GM19025 (cell line): ENCODE data around the gene JAM3.
A peak's percentile ranks its signal among the peaks of the same experiment; 100 is the strongest.

Experiments
- ATAC-seq: cut with Tn5 transposase; IDR thresholded peaks from one replicate; pipeline ENCODE4 v1.9.1; 2021; ENCODE audit warnings: mild to moderate bottlenecking, low read depth, moderate library complexity; ENCODE audit not compliant: unreplicated experiment

JAM3 gene

DNA sequence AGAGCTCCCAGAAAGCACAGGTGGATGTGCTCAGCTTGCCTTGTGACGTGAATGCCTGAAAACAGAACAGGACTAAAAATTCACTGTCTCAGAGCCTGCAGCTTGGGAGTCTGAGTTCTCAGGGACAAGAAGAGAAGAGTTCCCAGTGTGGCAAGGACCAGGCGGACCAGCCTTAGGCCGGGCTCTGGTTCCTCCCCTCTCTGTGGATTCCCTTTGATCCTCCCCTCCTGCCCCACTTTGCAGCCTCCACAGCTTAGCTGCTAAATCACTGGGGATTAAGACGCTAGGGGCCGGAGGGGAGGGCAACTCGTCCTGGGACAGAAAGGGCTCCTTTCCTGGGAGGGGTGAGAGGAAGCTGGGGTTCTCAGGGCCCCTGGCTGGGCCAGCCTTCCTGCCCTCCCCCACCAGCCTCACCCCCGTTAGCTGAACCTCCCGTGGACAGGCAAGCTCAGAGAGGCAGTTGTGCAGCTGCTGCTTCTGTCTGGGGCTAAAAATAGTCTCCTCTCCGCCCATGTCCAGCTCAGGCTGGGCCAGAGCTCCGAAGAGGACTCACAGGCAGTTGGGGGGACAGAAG lies 29.9 kb upstream of the JAM3 start:
- ATAC-seq = no peak

DNA sequence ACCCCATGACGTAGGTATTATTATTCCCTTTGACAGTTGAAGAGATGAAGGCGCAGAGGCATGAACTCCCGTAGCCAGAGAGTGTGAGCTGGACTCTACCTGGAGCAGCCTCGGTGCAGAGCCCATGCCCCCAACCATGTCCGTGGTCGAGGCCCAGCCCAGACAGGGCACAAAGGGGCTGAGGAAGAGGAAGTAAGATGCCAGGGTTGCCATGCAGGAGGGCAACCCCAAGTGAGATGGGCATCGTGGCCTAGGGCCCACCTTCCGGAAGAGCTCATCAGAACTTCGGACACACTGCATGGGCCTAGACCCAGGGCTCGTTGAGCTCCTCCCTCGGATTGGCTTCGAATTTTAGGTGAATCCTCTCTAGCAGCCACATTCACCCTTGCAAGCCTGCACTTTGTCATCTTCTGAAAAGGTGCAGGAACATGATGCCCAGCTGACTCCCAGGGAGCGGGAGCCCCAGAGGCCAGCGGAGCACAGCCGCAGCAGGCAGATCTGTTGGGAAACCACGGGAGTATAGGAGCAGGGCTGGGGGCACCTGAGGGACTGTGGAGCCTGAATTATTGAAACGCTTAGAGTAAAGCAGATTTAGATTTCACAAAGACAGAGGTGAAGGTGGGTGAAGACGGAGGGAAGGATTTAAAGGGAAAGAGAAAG lies 29.0 kb upstream of the JAM3 start:
- no peak for ATAC-seq

DNA sequence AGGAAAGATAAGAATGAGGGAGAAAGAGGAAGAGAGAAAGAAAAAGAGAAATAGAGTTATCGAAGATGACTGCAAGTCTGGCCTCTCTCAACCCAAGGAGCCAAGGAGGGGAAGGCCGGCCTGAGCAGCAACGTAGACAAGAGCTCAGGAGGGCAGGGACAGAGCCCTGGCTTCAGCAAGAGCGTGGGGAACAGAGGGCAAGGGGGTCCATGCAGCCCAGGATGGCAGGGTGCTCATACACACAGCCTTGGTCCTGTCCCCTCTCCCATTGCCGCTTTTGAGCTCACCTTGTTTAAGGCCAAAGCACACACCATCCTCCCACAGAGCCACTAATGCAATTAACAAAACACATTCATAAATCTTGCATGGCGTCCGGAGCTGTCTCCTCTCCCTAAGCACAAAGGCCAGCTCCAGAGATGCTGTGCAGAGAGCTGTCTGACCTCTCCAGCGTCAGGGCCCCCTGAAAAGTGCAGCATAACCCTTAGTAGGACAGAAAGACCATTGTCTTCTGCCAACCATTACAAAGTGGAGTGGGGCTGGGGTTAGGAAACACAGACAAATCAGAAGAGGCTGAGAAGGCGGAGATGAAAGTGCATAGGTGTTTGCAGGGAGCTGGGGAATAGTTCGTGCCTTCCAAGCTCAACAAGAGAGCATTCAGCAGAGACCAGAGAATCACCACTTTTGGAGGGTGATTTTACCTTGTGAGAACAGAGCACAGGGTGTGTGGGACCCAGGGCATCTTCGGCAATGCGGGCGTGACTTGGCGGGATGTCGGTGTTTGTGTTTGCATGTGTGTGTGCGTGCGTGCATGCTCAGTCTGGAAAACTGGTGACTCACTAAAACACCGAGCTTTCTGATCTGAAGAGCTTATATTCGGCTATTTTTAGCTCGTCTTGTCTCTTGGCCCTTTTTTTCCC lies 28.2 kb upstream of the JAM3 start:
- ATAC-seq = no peak

DNA sequence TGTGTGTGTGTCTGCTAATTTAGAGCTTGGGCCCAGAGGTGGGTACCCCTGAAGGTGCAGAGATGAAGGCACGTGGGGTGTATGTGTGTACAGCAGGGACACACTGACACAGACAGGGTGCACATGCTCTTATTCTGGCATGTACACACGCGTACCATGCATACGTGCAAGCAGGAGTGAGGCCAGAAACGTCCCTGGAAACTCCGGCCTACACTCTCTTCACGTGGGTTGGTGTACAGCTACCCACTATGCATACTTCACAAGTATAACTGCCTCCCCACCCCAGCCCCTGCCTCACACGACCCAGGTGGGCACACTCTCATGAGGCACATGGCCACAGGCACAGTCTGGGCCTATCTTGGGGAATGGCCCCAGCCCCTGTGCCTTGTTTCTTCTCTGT lies 27.5 kb upstream of the JAM3 start:
- ATAC-seq = no peak

DNA sequence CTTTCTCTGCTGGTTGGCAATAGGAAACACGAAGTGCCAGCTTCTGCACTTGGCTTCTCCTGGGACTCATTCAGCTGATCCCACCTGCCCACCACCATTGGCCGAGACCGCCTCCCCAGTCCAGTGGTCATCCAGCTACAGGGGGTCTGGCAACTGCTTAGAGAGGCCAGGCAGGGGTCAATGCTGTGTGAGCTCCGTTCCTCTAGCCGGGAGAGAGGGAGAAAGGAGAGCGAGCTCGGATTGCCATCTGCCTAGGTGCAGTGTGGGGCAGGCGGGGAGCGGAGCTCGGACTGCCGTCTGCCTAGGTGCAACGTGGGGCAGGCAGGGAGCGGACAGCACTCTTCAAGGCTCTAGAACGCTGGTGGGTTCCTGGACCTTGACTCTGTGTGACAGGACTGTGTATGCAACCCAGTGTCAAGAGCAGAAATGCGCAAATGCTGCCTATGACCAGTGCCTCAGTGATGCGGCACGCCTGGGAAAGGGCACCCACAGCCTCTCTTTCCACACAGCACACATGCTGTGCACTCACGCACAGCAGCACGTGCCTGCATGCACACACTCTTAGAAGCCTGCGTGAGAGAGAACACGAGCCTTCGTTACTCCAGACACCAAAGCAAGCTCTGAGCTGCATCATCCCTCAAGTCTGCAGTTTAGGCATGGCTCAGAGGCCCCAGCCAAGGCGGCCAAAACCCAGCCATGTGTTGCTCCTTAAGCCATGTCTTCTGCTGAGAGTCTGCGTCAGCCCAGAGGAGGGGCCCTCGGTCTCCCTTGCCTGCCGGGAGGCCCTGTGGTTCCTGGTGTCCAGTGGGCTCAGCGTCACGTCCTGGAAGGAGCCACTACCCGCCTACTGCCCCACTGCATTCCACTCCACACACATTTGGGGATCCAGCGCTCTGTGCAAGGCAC lies 26.8 kb upstream of the JAM3 start:
- no peak for ATAC-seq

DNA sequence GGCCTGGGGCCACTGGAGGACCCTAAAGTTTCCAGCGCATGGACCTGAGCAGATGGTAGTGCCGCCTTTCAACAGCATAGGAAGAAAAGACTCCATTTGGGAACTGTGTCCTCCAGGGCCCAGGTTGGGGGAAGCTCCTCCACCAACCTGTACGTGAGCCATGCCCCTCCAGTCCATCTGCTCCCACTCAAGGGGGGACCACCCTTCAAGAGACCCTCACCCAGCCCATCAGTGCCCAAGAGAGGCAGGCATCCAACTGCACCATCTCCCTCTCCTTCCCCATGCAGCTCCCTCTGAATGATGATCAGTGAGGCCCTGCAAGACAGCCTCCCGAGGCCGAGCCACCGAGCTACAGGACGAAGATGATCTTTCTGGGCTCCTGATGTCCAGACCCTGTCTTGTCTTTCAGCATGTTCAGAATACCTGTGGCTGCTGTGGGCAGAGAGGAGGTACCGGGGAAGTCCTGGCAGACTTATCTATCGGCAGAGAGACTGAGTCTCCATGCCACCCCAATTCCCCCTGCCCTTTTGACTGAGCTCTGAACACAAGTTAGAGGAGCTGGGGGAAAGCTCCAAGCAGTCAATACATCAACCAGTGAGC lies 25.0 kb upstream of the JAM3 start:
- no peak for ATAC-seq

DNA sequence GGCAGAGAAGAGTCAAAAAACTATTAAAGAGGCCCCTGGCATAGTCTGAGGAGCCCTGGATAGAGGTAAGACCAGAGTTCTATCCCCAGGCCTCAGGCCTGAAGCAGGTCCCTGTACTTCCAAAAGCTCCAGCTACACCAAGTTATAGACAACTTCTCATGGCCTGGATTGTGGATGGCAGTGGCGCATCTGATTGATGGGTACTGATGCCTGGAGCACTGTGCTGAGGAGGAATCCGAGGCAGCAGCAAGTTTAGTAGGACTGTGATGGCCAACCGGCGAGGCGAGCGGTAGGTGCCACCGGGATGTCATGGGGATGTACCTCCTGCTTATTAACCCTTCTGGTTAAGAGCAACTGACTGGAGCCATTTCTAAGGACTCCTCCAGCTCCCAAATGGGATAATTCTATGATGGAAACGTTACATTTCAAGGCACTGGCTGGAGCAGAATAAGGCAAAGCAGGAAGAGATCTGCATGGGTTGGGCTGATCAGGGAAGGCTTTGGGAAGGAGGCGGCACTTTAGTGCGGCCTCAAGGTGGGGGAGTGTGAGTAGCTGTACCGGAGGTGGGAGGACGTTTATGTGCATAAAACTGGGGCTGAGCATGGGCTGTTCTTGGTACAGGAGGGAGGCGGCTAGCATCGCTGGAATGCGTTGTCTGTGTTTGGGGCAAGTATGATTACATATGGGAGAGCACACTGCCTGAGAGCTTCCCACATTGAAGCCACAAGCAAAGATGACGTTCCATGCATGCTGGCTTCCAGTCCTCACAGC lies 24.2 kb upstream of the JAM3 start:
- ATAC-seq = no peak

DNA sequence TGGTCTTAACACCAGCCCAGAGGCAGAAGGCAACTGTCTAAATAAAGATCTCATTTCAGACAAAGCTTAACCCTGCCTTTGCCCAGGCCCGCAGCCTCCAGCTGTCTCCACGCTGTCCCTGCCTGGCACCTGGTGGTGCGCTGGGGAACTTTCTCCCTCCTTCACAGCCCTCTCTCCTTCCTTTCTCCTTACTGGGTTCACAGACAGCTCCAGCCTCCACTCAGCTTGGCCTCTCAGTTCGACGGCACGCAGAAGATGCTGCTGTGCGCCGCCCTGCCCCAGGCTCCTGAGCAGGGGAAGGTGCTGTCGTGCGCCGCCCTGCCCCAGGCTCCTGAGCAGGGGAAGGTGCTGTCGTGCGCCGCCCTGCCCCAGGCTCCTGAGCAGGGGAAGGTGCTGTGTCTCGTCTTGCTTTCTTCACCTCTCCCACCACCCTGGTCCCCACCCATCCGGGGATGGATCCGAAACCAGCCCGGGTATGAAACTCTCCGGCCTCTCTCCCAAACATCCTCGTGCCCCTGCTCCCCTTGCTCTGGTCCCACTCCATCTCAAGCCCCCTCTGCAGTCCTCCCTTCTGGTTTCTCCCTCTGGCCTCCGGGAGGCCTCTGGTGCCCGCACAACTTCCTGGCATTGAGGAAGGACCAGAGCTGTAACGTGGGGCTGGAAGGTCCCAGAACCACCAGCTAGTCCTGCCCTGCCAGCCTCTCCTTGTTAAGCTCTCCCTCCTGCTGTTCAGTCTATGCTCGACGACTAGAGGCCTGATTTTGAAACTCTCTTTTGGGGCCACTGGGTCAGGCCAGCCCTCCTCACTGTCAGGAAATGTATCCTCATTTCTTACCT lies 22.9 kb upstream of the JAM3 start:
- no peak for ATAC-seq

DNA sequence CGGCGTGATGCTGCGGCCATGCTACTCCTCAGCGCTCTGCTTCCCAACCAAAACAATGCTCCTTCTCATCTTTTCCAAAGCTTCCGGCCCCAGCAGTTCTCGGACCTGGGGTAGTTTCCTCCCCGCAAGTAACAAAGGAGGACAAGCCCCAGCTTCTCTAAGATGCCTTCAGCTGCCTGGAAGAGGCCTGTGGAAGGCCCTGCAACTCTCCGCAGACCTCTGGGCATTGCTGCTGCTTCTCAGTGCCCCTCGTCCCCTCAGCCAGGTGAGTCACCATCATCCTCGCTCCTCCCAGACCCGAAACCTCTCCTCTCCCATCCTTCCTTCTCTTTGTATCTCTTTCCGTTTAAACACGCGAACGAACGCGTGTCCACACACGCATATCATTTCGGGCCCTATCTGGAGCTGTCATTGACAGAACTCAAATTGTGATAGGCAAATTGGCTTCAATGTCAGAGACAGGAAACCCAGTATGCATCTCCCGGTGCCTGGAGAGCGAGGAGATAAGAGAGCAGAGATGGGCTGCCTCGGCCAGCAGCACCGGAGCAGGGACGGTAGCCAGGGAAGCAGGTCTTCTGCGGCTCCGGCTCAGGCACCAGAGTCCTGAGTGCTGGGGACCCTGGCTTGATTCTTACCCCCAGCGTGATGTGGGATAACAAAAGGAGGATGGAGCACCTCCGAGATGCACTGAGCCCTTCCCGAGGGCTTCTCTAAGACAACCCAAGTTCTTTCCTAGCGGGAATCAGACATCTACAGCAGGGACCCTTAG lies 22.0 kb upstream of the JAM3 start:
- ATAC-seq = no peak

DNA sequence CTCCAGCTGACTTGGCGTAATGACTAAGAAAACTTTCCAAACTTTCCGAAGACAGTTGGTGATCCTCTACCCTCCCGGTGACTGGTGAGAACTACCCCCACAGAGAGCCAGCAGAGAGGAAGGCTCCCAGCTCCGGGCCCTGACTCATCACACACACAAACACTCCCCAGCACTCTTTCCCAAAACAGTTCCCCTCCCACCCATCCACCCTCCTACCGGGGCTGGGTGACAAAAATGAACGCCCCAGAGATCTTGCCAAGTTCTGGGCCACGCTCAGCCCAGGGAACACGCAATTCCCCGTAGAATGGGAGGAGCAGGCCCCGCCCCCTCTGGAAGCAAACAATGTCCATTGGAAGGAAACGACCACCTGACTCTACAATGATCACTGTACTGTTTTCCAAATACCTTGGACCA lies 21.3 kb upstream of the JAM3 start:
- no peak for ATAC-seq

DNA sequence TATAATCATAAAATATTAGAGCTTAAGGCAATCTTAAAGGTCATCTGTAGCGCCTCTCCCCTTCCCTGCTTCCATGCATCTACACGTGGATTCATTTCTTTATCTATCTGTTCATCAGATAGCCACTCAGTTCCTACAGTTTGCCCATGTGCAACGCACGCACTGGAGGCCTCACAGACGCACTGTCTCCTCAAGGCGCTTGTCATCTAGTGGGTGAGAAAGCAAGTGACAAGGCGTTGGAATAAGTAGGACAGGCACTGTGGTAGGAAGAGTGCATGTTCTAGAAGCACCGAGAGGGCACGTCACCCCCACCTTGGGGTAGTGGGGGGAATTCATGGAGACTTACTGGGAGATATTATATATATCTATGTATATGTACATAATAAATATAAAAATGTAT lies 20.8 kb upstream of the JAM3 start:
- no peak for ATAC-seq

DNA sequence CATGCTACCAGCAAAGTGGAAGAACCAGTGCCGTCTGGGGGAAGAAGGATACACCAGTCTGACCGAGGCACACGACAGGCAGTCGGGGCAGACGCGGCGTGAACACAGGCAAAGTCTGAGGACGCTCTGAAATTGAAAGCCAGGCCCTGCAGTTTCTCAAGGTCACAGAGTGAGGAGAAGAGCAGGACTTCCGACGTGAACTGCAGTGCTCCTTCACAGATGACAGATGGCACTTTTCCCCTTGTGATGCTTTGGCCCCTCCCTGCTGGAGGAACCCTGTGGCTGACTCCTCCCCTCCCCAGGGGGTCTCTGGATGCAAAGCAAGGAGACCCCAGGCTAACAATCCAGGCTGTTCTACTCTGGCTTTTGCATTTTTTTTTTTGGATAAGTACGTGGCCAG lies 19.6 kb upstream of the JAM3 start:
- no peak for ATAC-seq

DNA sequence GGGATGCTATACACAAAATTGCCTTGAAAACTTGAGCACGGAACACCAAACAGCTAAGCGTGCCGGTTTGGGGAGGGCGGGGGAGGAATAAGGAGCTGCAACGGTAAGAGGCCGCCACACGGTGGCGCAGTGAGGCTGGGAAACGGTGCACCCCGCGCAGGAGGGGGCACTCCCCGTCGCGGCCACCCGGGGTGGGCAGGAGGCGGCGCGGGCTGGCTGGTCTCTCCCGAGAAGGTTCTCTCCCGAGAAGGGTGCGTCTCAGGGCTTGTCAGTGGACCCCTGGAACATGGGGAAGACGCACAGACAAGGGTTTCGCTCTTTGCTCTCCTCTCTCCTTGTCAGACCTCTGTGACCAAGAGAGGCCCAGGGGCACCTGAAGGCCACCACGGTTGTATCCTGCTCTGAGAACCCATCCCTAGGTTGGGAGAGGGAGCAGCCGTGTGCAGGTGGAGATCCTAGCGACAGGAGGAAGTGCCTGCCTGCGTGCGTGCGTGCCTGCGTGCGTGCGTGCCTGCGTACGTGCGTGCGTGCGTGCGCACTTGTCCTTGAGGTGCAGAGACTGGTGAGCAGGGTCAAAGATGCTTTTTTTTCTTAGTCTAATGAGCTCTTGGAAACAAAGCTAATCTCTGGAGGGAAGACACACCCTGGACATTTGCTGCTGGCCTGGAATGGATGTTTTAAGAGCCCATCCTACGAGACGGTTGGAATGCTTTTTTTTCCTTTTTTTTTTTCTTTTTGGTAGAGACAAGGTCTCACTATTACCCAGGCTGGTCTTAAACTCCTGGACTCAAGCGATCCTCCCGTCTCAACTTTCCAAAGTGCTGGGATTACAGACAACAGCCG lies 18.1 kb upstream of the JAM3 start:
- ATAC-seq = peak; percentile 74

DNA sequence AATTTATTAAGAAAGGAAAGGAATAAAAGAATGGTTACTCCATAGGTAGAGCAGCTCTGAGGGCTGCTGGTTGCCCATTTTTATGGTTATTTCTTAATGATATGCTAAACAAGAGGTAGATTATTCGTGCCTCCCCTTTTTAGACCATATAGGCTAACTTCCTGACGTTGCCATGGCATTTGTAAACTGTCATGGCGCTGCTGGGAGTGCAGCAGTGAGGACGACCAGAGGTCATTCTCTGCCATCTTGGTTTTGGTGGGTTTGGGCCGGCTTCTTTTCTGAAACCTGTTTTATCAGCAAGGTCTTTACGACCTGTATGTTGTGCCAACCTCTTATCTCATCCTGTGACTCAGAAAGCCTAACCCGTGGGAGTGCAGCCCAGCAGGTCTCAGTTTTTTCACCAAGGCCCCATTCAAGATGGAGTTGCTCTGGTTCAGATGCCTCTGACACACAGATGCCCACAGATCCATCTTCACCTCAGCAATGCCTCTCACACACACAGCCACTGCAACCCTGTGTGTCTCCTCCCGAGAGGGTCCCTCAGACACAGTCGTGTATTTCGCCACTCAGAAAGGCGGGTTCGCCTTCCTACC lies 16.4 kb upstream of the JAM3 start:
- ATAC-seq = no peak

DNA sequence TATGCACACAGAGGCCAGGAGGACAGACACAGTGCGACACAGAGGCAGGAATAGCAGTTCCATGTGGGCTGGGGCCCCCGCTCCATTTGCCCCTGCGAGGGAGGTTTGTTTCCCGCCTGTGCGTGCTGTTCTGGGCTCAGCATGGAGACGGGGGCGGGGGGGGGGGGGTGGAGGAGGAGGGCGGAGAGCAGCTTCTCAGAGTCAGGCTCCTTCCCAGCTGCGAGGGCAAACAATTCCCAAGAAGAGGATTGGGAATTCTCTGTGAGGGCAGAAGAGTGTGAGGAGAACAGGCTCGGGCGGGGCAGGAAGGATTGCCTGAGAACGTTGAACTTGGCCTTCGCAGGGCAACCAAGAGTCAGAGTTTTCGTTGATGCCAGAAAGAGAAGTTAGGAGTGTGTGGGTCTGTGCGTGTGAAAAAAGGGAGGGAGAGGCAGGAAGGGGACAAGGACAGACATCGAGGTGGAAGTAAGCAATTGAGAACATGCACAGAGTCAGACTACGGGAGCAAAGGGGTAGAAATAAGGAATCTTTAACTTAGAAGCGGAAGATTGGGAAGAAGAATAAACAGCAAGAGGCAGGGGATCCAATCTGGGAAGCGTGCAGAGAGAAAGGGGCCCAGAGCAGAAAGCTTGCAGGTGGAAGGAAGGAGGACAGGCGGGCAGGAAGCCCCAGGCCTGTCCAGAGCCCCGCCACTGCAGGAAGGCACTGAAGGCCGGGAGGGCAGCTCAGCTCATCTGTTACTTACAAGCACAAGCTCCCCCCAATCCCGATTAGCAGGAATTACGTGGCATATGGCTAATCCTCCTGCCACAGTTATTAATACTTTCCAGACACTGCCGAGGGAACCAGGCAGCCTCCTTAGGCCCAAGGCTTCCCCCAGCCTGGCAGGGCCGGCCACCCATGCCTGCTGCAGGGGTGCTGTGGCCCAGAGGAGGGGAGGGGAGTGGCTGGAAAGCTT lies 15.6 kb upstream of the JAM3 start:
- no peak for ATAC-seq

DNA sequence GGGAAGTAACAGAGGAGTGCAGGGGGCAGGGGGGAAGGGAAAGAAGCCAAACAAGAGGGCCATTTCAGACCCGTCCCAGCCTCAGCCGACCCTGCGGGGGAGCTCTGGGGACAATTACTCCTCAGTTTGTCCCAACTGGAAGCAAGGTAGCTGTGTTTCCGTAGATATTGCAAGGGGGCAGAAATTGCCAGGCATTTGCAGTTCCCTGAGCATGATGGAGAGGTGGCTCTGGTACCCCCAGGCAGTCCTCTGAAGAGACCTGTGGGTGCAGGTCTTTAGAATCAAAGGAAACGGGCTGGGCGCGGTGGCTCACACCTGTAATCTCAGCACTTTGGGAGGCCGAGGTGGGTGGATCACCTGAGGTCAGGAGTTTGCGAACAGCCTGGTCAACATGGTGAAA lies 13.8 kb upstream of the JAM3 start:
- no peak for ATAC-seq
